Panc1 (cell line): ENCODE results near the gene WNT1. TPM values are rescaled to one million over a fixed set of nuclear protein-coding genes. Genes with fewer than 3 reads are reported as not detected.

Experiments used
- ATAC-seq: fragments of 200-7000 bp; cut with Tn5 transposase; 2 replicates; pipeline ENCODE4 v1.9.1; 2020; ENCODE audit warnings: mild to moderate bottlenecking, moderate library complexity
- BruUV-seq: library from RNA; stranded (reverse); fragments of 400-500 nt; replicated peaks from 2 replicates; lab custom pipeline; 2021; lab: Mats Ljungman, UMichigan
- CTCF ChIA-PET: fragments of 300-600 bp; sonication (Branson Sonifier 250); formaldehyde crosslinking; loops from one replicate; lab custom pipeline; 2022; ENCODE audit warnings: antibody characterized with exemption; lab: Charles Lee
- POLR2A ChIA-PET: fragments of 300-600 bp; sonication (Branson Sonifier 250); formaldehyde crosslinking; loops from one replicate; lab custom pipeline; 2022; ENCODE audit warnings: antibody characterized with exemption; lab: Charles Lee
- DNase-seq: peaks from one replicate; pipeline ENCODE4 v3.0.0-alpha.2; 2010; ENCODE audit warnings: low read depth, low spot score
- H3K27ac ChIP-seq: 2 replicates; pipeline ENCODE4 v1.5.1; 2011; ENCODE audit warnings: mild to moderate bottlenecking, low read length, inconsistent platforms
- H3K27me3 ChIP-seq: fragments of 200-500 bp; sonication (Bioruptor generic); 2 replicates; pipeline ENCODE4 v1.6.0; 2014; ENCODE audit warnings: low read length, inconsistent platforms; ENCODE audit not compliant: control insufficient read depth, insufficient read depth
- H3K36me3 ChIP-seq: fragments of 200-500 bp; sonication (Bioruptor generic); 2 replicates; pipeline ENCODE4 v1.5.1; 2014; ENCODE audit warnings: inconsistent platforms, mild to moderate bottlenecking, low read length, moderate library complexity; ENCODE audit not compliant: control insufficient read depth, insufficient read depth
- H3K4me1 ChIP-seq: 2 replicates; pipeline ENCODE4 v1.5.1; 2011; ENCODE audit warnings: inconsistent platforms, mild to moderate bottlenecking, low read length, moderate library complexity; ENCODE audit not compliant: control insufficient read depth, insufficient read depth
- H3K4me3 ChIP-seq, 2 experiments: 2 replicates each; pipeline ENCODE4 v1.5.1; 2011 to 2012; ENCODE audit warnings: low read depth in 2 of 2, low read length in 2 of 2, mild to moderate bottlenecking in 2 of 2, inconsistent platforms in 1 of 2, moderate library complexity in 1 of 2
- H3K9me3 ChIP-seq: fragments of 200-500 bp; sonication (Bioruptor generic); 2 replicates; pipeline ENCODE4 v1.5.1; 2014; ENCODE audit warnings: low read depth, mild to moderate bottlenecking, inconsistent platforms, low read length, moderate library complexity; ENCODE audit not compliant: control insufficient read depth, insufficient read depth
- POLR2AphosphoS5 ChIP-seq: IDR thresholded peaks from 2 replicates; pipeline ENCODE4 v1.6.1; 2012; ENCODE audit warnings: mild to moderate bottlenecking, low read depth, low read length, moderate library complexity
- SIN3A ChIP-seq: IDR thresholded peaks from 2 replicates; pipeline ENCODE4 v1.6.1; 2012; ENCODE audit warnings: low read depth, mild to moderate bottlenecking, low read length, moderate library complexity, borderline replicate concordance; ENCODE audit not compliant: insufficient read depth
- TCF7L2 ChIP-seq: IDR thresholded peaks from 2 replicates; pipeline ENCODE4 v1.6.1; 2011; ENCODE audit warnings: mild to moderate bottlenecking, low read depth, low read length, inconsistent platforms
- in situ Hi-C: cut with HindIII; loops from 2 replicates; pipeline ENCODE4 v1.10.0; 2016; ENCODE audit warnings: low sequenced_read_pairs, low pct_unique_long_range_greater_than_20kb
- intact Hi-C: fragments of 100-400 bp; cut with micrococcal nuclease; formaldehyde crosslinking; loops from one replicate; pipeline ENCODE4 v1.10.0; 2022; ENCODE audit not compliant: unreplicated experiment
- total RNA-seq: library from RNA; stranded (reverse); gene quantifications from one replicate; pipeline ENCODE4 v1.2.1, GENCODE V29; 2021; ENCODE audit not compliant: unreplicated experiment
- TF ChIP-seq, protein P1 (sequence below), 2 experiments: IDR thresholded peaks; 2 replicates each; pipeline ENCODE4 v1.6.1; 2011 to 2012; ENCODE audit warnings: low read depth in 2 of 2, control low read depth in 1 of 2, low read length in 1 of 2, mild to moderate bottlenecking in 1 of 2, moderate library complexity in 1 of 2; ENCODE audit not compliant: insufficient read depth in 1 of 2
- TF ChIP-seq, protein P2 (sequence below): fragments of 450-650 bp; IDR thresholded peaks from 2 replicates; pipeline ENCODE4 v1.5.1; 2017; ENCODE audit warnings: mild to moderate bottlenecking

The WNT1 gene
- total RNA-seq, 1 experiment from 2014 or later = not detected

DNA sequence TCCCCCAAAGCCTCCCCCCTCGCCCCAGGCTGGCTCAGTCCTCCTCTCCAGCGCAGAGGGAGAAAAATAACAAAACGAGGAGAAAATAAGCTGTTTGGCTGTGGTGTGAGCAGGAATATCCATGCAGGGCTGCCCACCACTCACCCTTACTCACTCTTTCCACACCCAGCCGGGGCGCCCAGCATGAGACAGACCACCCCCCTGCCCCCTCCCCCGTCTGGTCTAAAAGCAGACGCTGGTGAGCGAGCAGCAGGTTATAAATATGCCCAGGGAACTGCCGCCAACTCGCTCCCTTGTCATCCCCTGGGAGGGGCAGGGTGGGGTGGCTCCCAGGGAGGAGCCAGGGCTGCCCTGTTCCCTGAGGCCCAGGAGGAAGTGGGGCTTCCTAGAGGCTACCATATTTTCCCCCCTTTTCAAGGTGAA lies 7.4 kb downstream of the WNT1 start:
- DNase-seq (no peak), ATAC-seq (no peak)
- peaks cover 11% of the 10 kb centered on the region for H3K27me3 ChIP-seq
- no peaks in the 10 kb centered on the region for H3K9me3 ChIP-seq
- ChIA-PET POLR2A (interaction anchor here (0.6 kb wide), 1 partner anchor 12 kb away, joined by 3 read pairs; no protein-coding TSS in a partner anchor), CTCF (interaction anchor here (0.6 kb wide), 2 partner anchors 22 to 415 kb away, joined by 3 to 11 read pairs; no protein-coding TSS in a partner anchor)
- no TSS peak for BruUV-seq
- intact Hi-C loops = no loop called here
- H3K27ac ChIP-seq = no peak overlapping the region
- TF ChIP-seq TCF7L2 (no peak), POLR2AphosphoS5 (no peak), SIN3A (no peak)
- TF ChIP-seq, protein P1, sequence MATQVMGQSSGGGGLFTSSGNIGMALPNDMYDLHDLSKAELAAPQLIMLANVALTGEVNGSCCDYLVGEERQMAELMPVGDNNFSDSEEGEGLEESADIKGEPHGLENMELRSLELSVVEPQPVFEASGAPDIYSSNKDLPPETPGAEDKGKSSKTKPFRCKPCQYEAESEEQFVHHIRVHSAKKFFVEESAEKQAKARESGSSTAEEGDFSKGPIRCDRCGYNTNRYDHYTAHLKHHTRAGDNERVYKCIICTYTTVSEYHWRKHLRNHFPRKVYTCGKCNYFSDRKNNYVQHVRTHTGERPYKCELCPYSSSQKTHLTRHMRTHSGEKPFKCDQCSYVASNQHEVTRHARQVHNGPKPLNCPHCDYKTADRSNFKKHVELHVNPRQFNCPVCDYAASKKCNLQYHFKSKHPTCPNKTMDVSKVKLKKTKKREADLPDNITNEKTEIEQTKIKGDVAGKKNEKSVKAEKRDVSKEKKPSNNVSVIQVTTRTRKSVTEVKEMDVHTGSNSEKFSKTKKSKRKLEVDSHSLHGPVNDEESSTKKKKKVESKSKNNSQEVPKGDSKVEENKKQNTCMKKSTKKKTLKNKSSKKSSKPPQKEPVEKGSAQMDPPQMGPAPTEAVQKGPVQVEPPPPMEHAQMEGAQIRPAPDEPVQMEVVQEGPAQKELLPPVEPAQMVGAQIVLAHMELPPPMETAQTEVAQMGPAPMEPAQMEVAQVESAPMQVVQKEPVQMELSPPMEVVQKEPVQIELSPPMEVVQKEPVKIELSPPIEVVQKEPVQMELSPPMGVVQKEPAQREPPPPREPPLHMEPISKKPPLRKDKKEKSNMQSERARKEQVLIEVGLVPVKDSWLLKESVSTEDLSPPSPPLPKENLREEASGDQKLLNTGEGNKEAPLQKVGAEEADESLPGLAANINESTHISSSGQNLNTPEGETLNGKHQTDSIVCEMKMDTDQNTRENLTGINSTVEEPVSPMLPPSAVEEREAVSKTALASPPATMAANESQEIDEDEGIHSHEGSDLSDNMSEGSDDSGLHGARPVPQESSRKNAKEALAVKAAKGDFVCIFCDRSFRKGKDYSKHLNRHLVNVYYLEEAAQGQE (IDR thresholded peaks at IDR 0.05; ENCODE audit: insufficient read depth in 1 of 2, low read depth in 2 of 2, low read length in 1 of 2) = no peak
- TF ChIP-seq, protein P2, sequence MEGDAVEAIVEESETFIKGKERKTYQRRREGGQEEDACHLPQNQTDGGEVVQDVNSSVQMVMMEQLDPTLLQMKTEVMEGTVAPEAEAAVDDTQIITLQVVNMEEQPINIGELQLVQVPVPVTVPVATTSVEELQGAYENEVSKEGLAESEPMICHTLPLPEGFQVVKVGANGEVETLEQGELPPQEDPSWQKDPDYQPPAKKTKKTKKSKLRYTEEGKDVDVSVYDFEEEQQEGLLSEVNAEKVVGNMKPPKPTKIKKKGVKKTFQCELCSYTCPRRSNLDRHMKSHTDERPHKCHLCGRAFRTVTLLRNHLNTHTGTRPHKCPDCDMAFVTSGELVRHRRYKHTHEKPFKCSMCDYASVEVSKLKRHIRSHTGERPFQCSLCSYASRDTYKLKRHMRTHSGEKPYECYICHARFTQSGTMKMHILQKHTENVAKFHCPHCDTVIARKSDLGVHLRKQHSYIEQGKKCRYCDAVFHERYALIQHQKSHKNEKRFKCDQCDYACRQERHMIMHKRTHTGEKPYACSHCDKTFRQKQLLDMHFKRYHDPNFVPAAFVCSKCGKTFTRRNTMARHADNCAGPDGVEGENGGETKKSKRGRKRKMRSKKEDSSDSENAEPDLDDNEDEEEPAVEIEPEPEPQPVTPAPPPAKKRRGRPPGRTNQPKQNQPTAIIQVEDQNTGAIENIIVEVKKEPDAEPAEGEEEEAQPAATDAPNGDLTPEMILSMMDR = no peak
- H3K4me1 ChIP-seq = no peaks in the 10 kb centered on the region; the same call in 1 of the 2 replicates
- H3K4me3 ChIP-seq = no peak overlapping the region
- in situ Hi-C loops = no loop called here
- H3K36me3 ChIP-seq = no peaks in the 10 kb centered on the region

DNA sequence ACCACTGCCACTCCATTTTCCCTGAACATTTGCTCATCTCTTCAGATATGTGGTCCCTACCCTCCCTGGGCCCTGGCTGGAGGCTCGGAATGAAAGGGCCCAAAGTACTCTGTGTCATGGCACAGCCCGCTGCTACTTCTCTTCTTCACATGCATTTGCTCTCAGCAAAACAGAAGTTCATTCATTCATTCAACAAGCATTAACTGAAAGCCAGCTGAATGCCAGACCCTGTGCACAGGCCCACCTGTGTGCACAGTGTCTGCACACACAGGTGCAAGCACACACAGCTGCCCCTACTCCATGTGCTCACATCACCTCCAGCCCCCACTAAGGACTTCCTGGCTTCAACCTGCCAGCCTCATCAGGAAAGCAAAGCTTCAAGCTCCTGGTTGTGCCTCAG lies 7.8 kb downstream of the WNT1 start:
- BruUV-seq = no TSS peak
- DNase-seq (no peak), ATAC-seq (no peak)
- no peak overlapping the region for H3K27ac ChIP-seq
- no peaks in the 10 kb centered on the region for H3K36me3 ChIP-seq
- intact Hi-C loops (no loop called here), in situ Hi-C loops (no loop called here)
- H3K9me3 ChIP-seq = no peaks in the 10 kb centered on the region
- H3K4me3 ChIP-seq = no peak overlapping the region
- CTCF ChIA-PET = interaction anchor here (0.6 kb wide), 2 partner anchors 22 to 415 kb away, joined by 3 to 11 read pairs; no protein-coding TSS in a partner anchor
- TF ChIP-seq SIN3A = no peak
- no peak for TF ChIP-seq TCF7L2
- TF ChIP-seq, protein P2 = no peak
- TF ChIP-seq, protein P1 (IDR thresholded peaks at IDR 0.05; ENCODE audit: insufficient read depth in 1 of 2, low read depth in 2 of 2, low read length in 1 of 2) = no peak
- TF ChIP-seq POLR2AphosphoS5 = no peak
- H3K27me3 ChIP-seq = peaks cover 11% of the 10 kb centered on the region
- no peaks in the 10 kb centered on the region; the same call in 1 of the 2 replicates for H3K4me1 ChIP-seq
- POLR2A ChIA-PET = no interaction called here
